Liver (tissue), 3 donors: ENCODE results near the gene SRGAP1.

ENCODE experiments used
- CTCF ChIP-seq: fragments of 150-350 bp; IDR thresholded peaks from 2 replicates; pipeline ENCODE4 v1.5.1; 2017; ENCODE audit warnings: improper control_type of control experiment, low read depth, low read length; ENCODE audit not compliant: missing input control
- EGR1 ChIP-seq, 2 donors: IDR thresholded peaks; 2 replicates each; pipeline ENCODE4 v1.6.1; 2016 to 2018; ENCODE audit warnings: antibody characterized with exemption in 2 of 2, low read depth in 2 of 2
- GABPA ChIP-seq, 2 donors: IDR thresholded peaks in 1 of 2; conservative IDR thresholded peaks in 1 of 2; 2 replicates each; pipeline ENCODE4 v1.6.1; 2016; ENCODE audit warnings: antibody characterized with exemption in 2 of 2, mild to moderate bottlenecking in 1 of 2, moderate library complexity in 1 of 2
- HNF4A ChIP-seq, 2 donors: conservative IDR thresholded peaks; 2 replicates each; pipeline ENCODE4 v1.6.1; 2016; ENCODE audit warnings: antibody characterized with exemption in 2 of 2, mild to moderate bottlenecking in 2 of 2
- MAX ChIP-seq: IDR thresholded peaks from 2 replicates; pipeline ENCODE4 v1.6.1; 2016; ENCODE audit warnings: antibody characterized with exemption
- donor health status: healthy.
- donor health status: healthy.

- peak; percentile 90 for TF ChIP-seq CTCF
- no peak for TF ChIP-seq EGR1 (IDR thresholded peaks at IDR 0.05; ENCODE audit: low read depth in 2 of 2)
- no peak for TF ChIP-seq MAX
- TF ChIP-seq GABPA (IDR thresholded peaks at IDR 0.05 in 1 of 2, conservative IDR thresholded peaks at IDR 0.05 in 1 of 2) = no peak
- no peak for TF ChIP-seq HNF4A (conservative IDR thresholded peaks at IDR 0.05)
Observed at GRCh38 chr12:63843721-63844390, 644 bp upstream of the SRGAP1 start.
